ENCODE results near the gene SPEG. TPM values are rescaled to one million over a fixed set of nuclear protein-coding genes. Genes with fewer than 3 reads are reported as not detected.
A peak's percentile ranks its signal among the peaks of the same experiment; 100 is the strongest.

SPEG gene
- total RNA-seq, 2 donors from 2014 or later = 30.7 to 53.4 TPM

GRCh38 chr2:219395609-219396008 is 39.0 kb upstream of the SPEG start:
- Histone ChIP-seq H3K27ac (no peak overlapping the region), H3K36me3 (no peaks in the 10 kb centered on the region), H3K4me1 (replicated peaks) (peaks cover 3% of the 10 kb centered on the region), H3K9me3 (no peaks in the 10 kb centered on the region), H3K27me3 (replicated peaks; ENCODE audit: insufficient read depth) (no peaks in the 10 kb centered on the region), H3K4me3 (no peak overlapping the region)
- DNase-seq (ENCODE audit: low spot score) = no peak
- TF ChIP-seq CTCF (IDR thresholded peaks at IDR 0.05) (no peak), POLR2A (IDR thresholded peaks at IDR 0.05) (no peak), POLR2AphosphoS5 (IDR thresholded peaks at IDR 0.05) (no peak)
- intact Hi-C loops (cut with DNase I) = loop anchor here (10.0 kb wide), 2 partner anchors 239 to 299 kb away; no protein-coding TSS in a partner anchor
- WGBS = 94% methylated on average over 3 of the region's 3 CpGs

DNA sequence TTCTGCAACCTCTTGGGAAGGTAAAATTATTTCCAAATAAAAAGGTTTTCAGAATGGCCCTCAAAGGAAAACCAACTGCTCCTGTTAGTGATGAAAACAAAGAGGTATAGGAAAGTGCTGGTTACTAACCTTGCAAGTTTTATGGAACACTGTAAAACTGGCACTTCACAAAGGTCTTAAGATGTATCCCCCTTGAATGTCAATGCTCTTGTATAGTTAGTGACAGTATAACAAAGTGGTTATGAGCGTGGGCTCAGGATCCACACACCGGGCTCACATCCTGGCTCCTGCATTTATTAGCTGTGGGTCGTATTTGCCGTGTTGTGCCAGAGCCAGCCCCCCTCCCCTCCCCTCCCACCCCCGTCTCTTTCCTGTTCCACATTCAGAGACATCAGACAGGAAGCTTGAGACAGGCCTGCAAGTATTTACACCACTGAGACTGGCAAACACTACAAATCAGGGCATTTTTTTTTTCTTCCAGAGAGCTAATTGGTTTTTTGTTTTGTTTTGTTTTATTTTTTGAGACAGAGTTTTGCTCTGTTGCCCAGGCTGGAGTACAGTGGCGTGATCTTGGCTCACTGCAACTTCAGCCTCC is 37.7 kb upstream of the SPEG start:
- 51% methylated on average over 6 of the region's 6 CpGs for WGBS
- TF ChIP-seq CTCF (IDR thresholded peaks at IDR 0.05) (no peak), POLR2A (IDR thresholded peaks at IDR 0.05) (no peak), POLR2AphosphoS5 (IDR thresholded peaks at IDR 0.05) (no peak)
- H3K4me3 ChIP-seq = no peak overlapping the region
- peaks cover 3% of the 10 kb centered on the region for H3K4me1 ChIP-seq (replicated peaks)
- intact Hi-C loops (cut with DNase I) = loop anchor here (10.0 kb wide), 2 partner anchors 238 to 298 kb away; no protein-coding TSS in a partner anchor
- H3K9me3 ChIP-seq = no peaks in the 10 kb centered on the region
- H3K27me3 ChIP-seq (replicated peaks; ENCODE audit: insufficient read depth) = no peaks in the 10 kb centered on the region
- H3K27ac ChIP-seq = no peak overlapping the region
- H3K36me3 ChIP-seq = no peaks in the 10 kb centered on the region
- DNase-seq (ENCODE audit: low spot score) = no peak

DNA sequence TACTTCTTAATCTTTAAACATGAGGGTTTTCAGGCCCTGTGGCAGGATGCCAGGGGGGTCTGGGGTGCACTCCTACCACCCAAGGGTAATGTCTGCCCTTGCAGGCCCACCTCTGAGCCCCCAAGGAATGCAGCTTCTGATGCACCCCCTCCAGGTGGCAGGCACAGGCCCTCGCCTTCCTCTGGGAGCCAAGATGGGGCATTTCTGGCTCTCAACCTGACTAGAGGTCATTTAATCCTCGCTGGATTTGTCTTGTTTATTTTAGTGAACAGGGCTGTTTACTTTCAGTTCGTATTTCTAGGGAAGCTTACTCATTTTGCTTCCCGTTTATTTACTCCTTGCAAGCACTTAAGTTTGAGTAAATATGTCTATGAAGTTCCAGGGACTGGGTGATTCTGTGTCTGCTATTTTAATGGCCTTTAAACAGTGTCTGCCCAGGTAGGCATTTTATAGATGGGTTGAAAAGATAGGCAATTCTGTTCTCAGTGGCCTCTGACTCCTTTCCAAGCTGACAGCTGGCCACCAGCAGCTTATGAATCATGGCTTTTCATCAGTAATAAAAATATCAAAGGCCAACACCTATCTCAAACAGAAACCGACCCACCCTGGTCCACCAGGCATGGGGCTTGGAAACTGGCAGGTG is 35.8 kb upstream of the SPEG start:
- WGBS = 10% methylated on average over 5 of the region's 5 CpGs
- Histone ChIP-seq H3K4me1 (replicated peaks) (peaks cover 3% of the 10 kb centered on the region), H3K27me3 (replicated peaks; ENCODE audit: insufficient read depth) (no peaks in the 10 kb centered on the region), H3K36me3 (no peaks in the 10 kb centered on the region), H3K9me3 (no peaks in the 10 kb centered on the region), H3K27ac (peak overlapping the region; percentile 3 to 58), H3K4me3 (no peak overlapping the region)
- peak; percentile 72 for TF ChIP-seq POLR2AphosphoS5 (IDR thresholded peaks at IDR 0.05)
- no peak for TF ChIP-seq CTCF (IDR thresholded peaks at IDR 0.05)
- intact Hi-C loops (cut with DNase I) = loop anchor here (10.0 kb wide), 2 partner anchors 236 to 296 kb away; no protein-coding TSS in a partner anchor
- DNase-seq (ENCODE audit: low spot score) = no peak

DNA sequence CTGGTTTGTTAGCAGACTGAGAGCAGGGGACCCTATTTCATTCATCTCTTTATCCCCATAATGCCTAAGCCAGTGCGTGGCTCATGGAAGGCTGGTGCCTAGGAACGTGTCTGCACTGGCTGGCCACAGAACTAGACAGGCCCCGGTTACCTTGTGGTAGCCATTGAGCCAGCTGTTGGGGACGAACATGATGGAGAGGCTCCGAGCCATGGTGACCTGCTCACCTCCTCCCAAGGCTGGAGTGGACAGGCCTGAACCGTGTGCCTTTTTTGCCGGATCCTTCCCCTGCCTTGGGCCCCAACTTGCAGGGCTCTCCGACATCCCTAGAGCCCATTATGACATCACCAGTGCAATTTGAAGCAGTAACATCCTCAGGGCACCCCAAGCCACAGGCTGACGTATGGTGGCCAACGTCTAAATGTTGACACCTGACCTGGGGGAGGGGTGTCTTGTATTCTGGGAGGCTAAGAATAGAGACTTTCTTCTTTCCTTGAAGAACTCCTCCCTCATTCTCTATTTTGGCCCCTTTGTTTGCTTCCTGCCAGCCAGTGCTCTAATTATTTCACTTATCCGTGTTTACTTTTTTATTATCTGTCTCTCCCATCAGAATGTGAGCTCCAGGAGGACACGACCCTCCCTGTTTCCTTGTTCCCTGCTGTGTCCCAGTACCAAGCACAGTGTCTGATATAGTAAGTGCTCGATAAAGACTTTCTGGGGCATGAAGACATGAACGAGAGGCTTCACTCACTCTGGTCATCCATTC is 34.7 kb upstream of the SPEG start:
- Histone ChIP-seq H3K4me3 (no peak overlapping the region), H3K36me3 (no peaks in the 10 kb centered on the region), H3K27ac (peak overlapping the region in 1 of 2 donors; percentile 3), H3K4me1 (replicated peaks) (peaks cover 3% of the 10 kb centered on the region), H3K9me3 (no peaks in the 10 kb centered on the region), H3K27me3 (replicated peaks; ENCODE audit: insufficient read depth) (no peaks in the 10 kb centered on the region)
- intact Hi-C loops (cut with DNase I) = loop anchor here (5.0 to 10.0 kb wide), 3 partner anchors 122 to 295 kb away; no protein-coding TSS in a partner anchor
- WGBS = 60% methylated on average over 14 of the region's 14 CpGs
- no peak for DNase-seq (ENCODE audit: low spot score)
- no peak for TF ChIP-seq CTCF (IDR thresholded peaks at IDR 0.05)

Measured in prostate gland (tissue), 2 donors.